GM12875 (cell line): Measurements from ENCODE around the gene AP1B1.
A peak's percentile ranks its signal among the peaks of the same experiment; 100 is the strongest.
"Not testable (repeated sequence)": the region's sequence is repeated elsewhere in the genome, so short reads cannot be mapped to it uniquely, and the experiment has no call there.

ENCODE experiments used
- H3K4me3 ChIP-seq: one replicate; pipeline ENCODE4 v1.5.1; 2011; ENCODE audit warnings: low read depth, low read length, control low read depth
- CTCF ChIP-seq: IDR thresholded peaks from 2 replicates; pipeline ENCODE4 v1.5.1; 2011; ENCODE audit warnings: low read depth, mild to moderate bottlenecking, control low read depth, inconsistent platforms, low read length, moderate library complexity, borderline replicate concordance; ENCODE audit not compliant: insufficient read depth

Gene AP1B1

GRCh38 chr22:29426476-29426875, 38.1 kb upstream of the AP1B1 start:
- no peak for TF ChIP-seq CTCF
- H3K4me3 ChIP-seq = no peak overlapping the region

GRCh38 chr22:29418704-29419103, 30.3 kb upstream of the AP1B1 start:
- H3K4me3 ChIP-seq = not testable (repeated sequence)

GRCh38 chr22:29414951-29415591, 26.7 kb upstream of the AP1B1 start:
- H3K4me3 ChIP-seq = peak overlapping the region; percentile 33

GRCh38 chr22:29412772-29413171, 24.4 kb upstream of the AP1B1 start:
- peak; percentile 57; the same call in 1 of the 2 replicates for TF ChIP-seq CTCF

GRCh38 chr22:29411569-29412211, 23.3 kb upstream of the AP1B1 start:
- not testable (repeated sequence) for H3K4me3 ChIP-seq

More at GRCh38 chr22:29412772-29413171, 24.4 kb upstream of the AP1B1 start:
- not testable (repeated sequence) for H3K4me3 ChIP-seq

- no peak for TF ChIP-seq CTCF
- H3K4me3 ChIP-seq = no peak overlapping the region
Observed at GRCh38 chr22:29408940-29409339, 20.6 kb upstream of the AP1B1 start.

- not testable (repeated sequence) for H3K4me3 ChIP-seq
Observed at GRCh38 chr22:29401538-29401937, 13.2 kb upstream of the AP1B1 start.

- no peak for TF ChIP-seq CTCF
- no peak overlapping the region for H3K4me3 ChIP-seq
Observed at GRCh38 chr22:29400576-29400975, 12.2 kb upstream of the AP1B1 start.

- no peak overlapping the region for H3K4me3 ChIP-seq
- no peak for TF ChIP-seq CTCF
Observed at GRCh38 chr22:29397791-29398190, 9.4 kb upstream of the AP1B1 start.
